ENCODE results near the gene KCNAB2. TPM values are rescaled to one million over a fixed set of nuclear protein-coding genes. Genes with fewer than 3 reads are reported as not detected.

KCNAB2 gene
- total RNA-seq, 1 donor from 2014 or later: 307 TPM

GRCh38 chr1:6103111-6103853, 57.6 kb downstream of the KCNAB2 start:
- H3K27ac Mint-ChIP-seq: no peak overlapping the region
- intact Hi-C loops (cut with micrococcal nuclease): no loop called here
- no peak for DNase-seq (ENCODE audit: low spot score)
- no peaks in the 10 kb centered on the region for H3K27me3 Mint-ChIP-seq (ENCODE audit: low read depth)
- no peaks in the 10 kb centered on the region for H3K9me3 Mint-ChIP-seq
- H3K4me1 Mint-ChIP-seq (ENCODE audit: low read depth): no peaks in the 10 kb centered on the region
- peaks cover 3% of the 10 kb centered on the region for H3K36me3 Mint-ChIP-seq (ENCODE audit: low read depth)
- H3K4me3 Mint-ChIP-seq (ENCODE audit: low read depth): no peak overlapping the region

GRCh38 chr1:6103854-6104530, 58.3 kb downstream of the KCNAB2 start:
- no peaks in the 10 kb centered on the region for H3K9me3 Mint-ChIP-seq
- no peaks in the 10 kb centered on the region for H3K36me3 Mint-ChIP-seq (ENCODE audit: low read depth)

GRCh38 chr1:6104631-6105030, 58.9 kb downstream of the KCNAB2 start:
- Mint-ChIP-seq H3K27ac (no peak overlapping the region), H3K4me1 (ENCODE audit: low read depth) (no peaks in the 10 kb centered on the region), H3K27me3 (ENCODE audit: low read depth) (no peaks in the 10 kb centered on the region), H3K36me3 (ENCODE audit: low read depth) (no peaks in the 10 kb centered on the region), H3K4me3 (ENCODE audit: low read depth) (no peak overlapping the region), H3K9me3 (no peaks in the 10 kb centered on the region)
- intact Hi-C loops (cut with micrococcal nuclease): no loop called here
- no peak for DNase-seq (ENCODE audit: low spot score)

More at GRCh38 chr1:6103854-6104530, 58.3 kb downstream of the KCNAB2 start:
- Mint-ChIP-seq H3K27ac (no peak overlapping the region), H3K27me3 (ENCODE audit: low read depth) (no peaks in the 10 kb centered on the region), H3K4me3 (ENCODE audit: low read depth) (no peak overlapping the region), H3K4me1 (ENCODE audit: low read depth) (no peaks in the 10 kb centered on the region)
- no peak for DNase-seq (ENCODE audit: low spot score)
- intact Hi-C loops (cut with micrococcal nuclease): no loop called here

GRCh38 chr1:6105218-6105679, 59.6 kb downstream of the KCNAB2 start:
- intact Hi-C loops (cut with micrococcal nuclease): no loop called here
- H3K27me3 Mint-ChIP-seq (ENCODE audit: low read depth): no peaks in the 10 kb centered on the region
- H3K36me3 Mint-ChIP-seq (ENCODE audit: low read depth): no peaks in the 10 kb centered on the region
- no peak for DNase-seq (ENCODE audit: low spot score)
- no peak overlapping the region for H3K4me3 Mint-ChIP-seq (ENCODE audit: low read depth)
- no peaks in the 10 kb centered on the region for H3K4me1 Mint-ChIP-seq (ENCODE audit: low read depth)
- H3K9me3 Mint-ChIP-seq: no peaks in the 10 kb centered on the region
- no peak overlapping the region for H3K27ac Mint-ChIP-seq

- Mint-ChIP-seq H3K4me3 (ENCODE audit: low read depth) (no peak overlapping the region), H3K27ac (no peak overlapping the region), H3K9me3 (no peaks in the 10 kb centered on the region), H3K4me1 (ENCODE audit: low read depth) (no peaks in the 10 kb centered on the region), H3K27me3 (ENCODE audit: low read depth) (no peaks in the 10 kb centered on the region), H3K36me3 (ENCODE audit: low read depth) (no peaks in the 10 kb centered on the region)
- DNase-seq (ENCODE audit: low spot score): no peak
- intact Hi-C loops (cut with micrococcal nuclease): no loop called here
Observed at GRCh38 chr1:6105763-6106162, 60.1 kb downstream of the KCNAB2 start.

GRCh38 chr1:6106321-6106731, 60.6 kb downstream of the KCNAB2 start:
- no peaks in the 10 kb centered on the region for H3K36me3 Mint-ChIP-seq (ENCODE audit: low read depth)
- intact Hi-C loops (cut with micrococcal nuclease): no loop called here
- H3K27ac Mint-ChIP-seq: no peak overlapping the region
- H3K27me3 Mint-ChIP-seq (ENCODE audit: low read depth): no peaks in the 10 kb centered on the region
- no peaks in the 10 kb centered on the region for H3K4me1 Mint-ChIP-seq (ENCODE audit: low read depth)
- no peak for DNase-seq (ENCODE audit: low spot score)
- H3K4me3 Mint-ChIP-seq (ENCODE audit: low read depth): no peak overlapping the region
- H3K9me3 Mint-ChIP-seq: no peaks in the 10 kb centered on the region

GRCh38 chr1:6106977-6107376, 61.3 kb downstream of the KCNAB2 start:
- Mint-ChIP-seq H3K27ac (no peak overlapping the region), H3K36me3 (ENCODE audit: low read depth) (no peaks in the 10 kb centered on the region), H3K4me3 (ENCODE audit: low read depth) (no peak overlapping the region), H3K27me3 (ENCODE audit: low read depth) (no peaks in the 10 kb centered on the region), H3K9me3 (no peaks in the 10 kb centered on the region), H3K4me1 (ENCODE audit: low read depth) (no peaks in the 10 kb centered on the region)
- intact Hi-C loops (cut with micrococcal nuclease): no loop called here
- DNase-seq (ENCODE audit: low spot score): no peak

GRCh38 chr1:6107409-6108356, 62.0 kb downstream of the KCNAB2 start:
- Mint-ChIP-seq H3K27me3 (ENCODE audit: low read depth) (peaks cover 2% of the 10 kb centered on the region), H3K4me3 (ENCODE audit: low read depth) (no peak overlapping the region), H3K27ac (no peak overlapping the region), H3K9me3 (no peaks in the 10 kb centered on the region), H3K4me1 (ENCODE audit: low read depth) (no peaks in the 10 kb centered on the region), H3K36me3 (ENCODE audit: low read depth) (no peaks in the 10 kb centered on the region)
- intact Hi-C loops (cut with micrococcal nuclease): no loop called here
- DNase-seq (ENCODE audit: low spot score): no peak

GRCh38 chr1:6108476-6108875, 62.8 kb downstream of the KCNAB2 start:
- no peaks in the 10 kb centered on the region for H3K4me1 Mint-ChIP-seq (ENCODE audit: low read depth)
- no peak for DNase-seq (ENCODE audit: low spot score)
- H3K27me3 Mint-ChIP-seq (ENCODE audit: low read depth): peaks cover 2% of the 10 kb centered on the region
- no peaks in the 10 kb centered on the region for H3K9me3 Mint-ChIP-seq
- intact Hi-C loops (cut with micrococcal nuclease): no loop called here
- no peaks in the 10 kb centered on the region for H3K36me3 Mint-ChIP-seq (ENCODE audit: low read depth)
- no peak overlapping the region for H3K4me3 Mint-ChIP-seq (ENCODE audit: low read depth)
- no peak overlapping the region for H3K27ac Mint-ChIP-seq

GRCh38 chr1:6108937-6109614, 63.4 kb downstream of the KCNAB2 start:
- Mint-ChIP-seq H3K4me1 (ENCODE audit: low read depth) (no peaks in the 10 kb centered on the region), H3K36me3 (ENCODE audit: low read depth) (no peaks in the 10 kb centered on the region), H3K9me3 (no peaks in the 10 kb centered on the region), H3K27ac (no peak overlapping the region), H3K27me3 (ENCODE audit: low read depth) (peaks cover 2% of the 10 kb centered on the region), H3K4me3 (ENCODE audit: low read depth) (no peak overlapping the region)
- peak; percentile 30 for DNase-seq (ENCODE audit: low spot score)
- intact Hi-C loops (cut with micrococcal nuclease): no loop called here

GRCh38 chr1:6109688-6110087, 64.0 kb downstream of the KCNAB2 start:
- Mint-ChIP-seq H3K27me3 (ENCODE audit: low read depth) (peaks cover 3% of the 10 kb centered on the region), H3K9me3 (no peaks in the 10 kb centered on the region), H3K4me1 (ENCODE audit: low read depth) (no peaks in the 10 kb centered on the region), H3K27ac (no peak overlapping the region), H3K36me3 (ENCODE audit: low read depth) (no peaks in the 10 kb centered on the region), H3K4me3 (ENCODE audit: low read depth) (no peak overlapping the region)
- no peak for DNase-seq (ENCODE audit: low spot score)
- intact Hi-C loops (cut with micrococcal nuclease): no loop called here

GRCh38 chr1:6110326-6110725, 64.6 kb downstream of the KCNAB2 start:
- no peak for DNase-seq (ENCODE audit: low spot score)
- Mint-ChIP-seq H3K36me3 (ENCODE audit: low read depth) (no peaks in the 10 kb centered on the region), H3K9me3 (no peaks in the 10 kb centered on the region), H3K4me3 (ENCODE audit: low read depth) (no peak overlapping the region), H3K4me1 (ENCODE audit: low read depth) (no peaks in the 10 kb centered on the region), H3K27me3 (ENCODE audit: low read depth) (peaks cover 3% of the 10 kb centered on the region), H3K27ac (no peak overlapping the region)
- intact Hi-C loops (cut with micrococcal nuclease): no loop called here

Data from activated T-helper 2 cell treated with anti-CD3 and anti-CD28 coated beads, Interferon-gamma antibody, Interleukin-2, Interleukin-4, amounts not matched to agents 10 μg/mL and 5 μg/mL and 100 μg/mL, durations not matched to agents 14 hours and 24 hours and 36 hours (primary cell).